Measurements from ENCODE around the gene EIF2A.
"Not testable (repeated sequence)": the region's sequence is repeated elsewhere in the genome, so short reads cannot be mapped to it uniquely, and the experiment has no call there.

The EIF2A gene

GRCh38 chr3:150613034-150613433 is 66.4 kb downstream of the EIF2A start:
- Histone ChIP-seq H3K4me2 (ENCODE audit: low read length) (no peak overlapping the region), H3K9me2 (replicated peaks; ENCODE audit: control insufficient read depth, low read length) (no peaks in the 10 kb centered on the region), H3K4me3 (ENCODE audit: low read length) (no peak overlapping the region), H3K27me3 (ENCODE audit: control insufficient read depth, low read length) (no peaks in the 10 kb centered on the region), H3K4me1 (ENCODE audit: control insufficient read depth, low read length) (peaks cover 27% of the 10 kb centered on the region), H3K79me2 (ENCODE audit: control insufficient read depth, low read length) (peaks cover 86% of the 10 kb centered on the region), H3K9me3 (ENCODE audit: control insufficient read depth, insufficient read depth, low read length) (no peaks in the 10 kb centered on the region; the same call in 1 of the 2 replicates), H4K20me1 (ENCODE audit: control insufficient read depth, insufficient read depth, low read depth, low read length) (peaks cover 21% of the 10 kb centered on the region), H3K36me3 (ENCODE audit: control insufficient read depth, low read length) (peaks cover 70% of the 10 kb centered on the region), H3F3A (ENCODE audit: control insufficient read depth, insufficient read depth) (no peaks in the 10 kb centered on the region), H3K27ac (ENCODE audit: low read depth, low read length) (no peak overlapping the region)
- TF ChIP-seq, protein P1, sequence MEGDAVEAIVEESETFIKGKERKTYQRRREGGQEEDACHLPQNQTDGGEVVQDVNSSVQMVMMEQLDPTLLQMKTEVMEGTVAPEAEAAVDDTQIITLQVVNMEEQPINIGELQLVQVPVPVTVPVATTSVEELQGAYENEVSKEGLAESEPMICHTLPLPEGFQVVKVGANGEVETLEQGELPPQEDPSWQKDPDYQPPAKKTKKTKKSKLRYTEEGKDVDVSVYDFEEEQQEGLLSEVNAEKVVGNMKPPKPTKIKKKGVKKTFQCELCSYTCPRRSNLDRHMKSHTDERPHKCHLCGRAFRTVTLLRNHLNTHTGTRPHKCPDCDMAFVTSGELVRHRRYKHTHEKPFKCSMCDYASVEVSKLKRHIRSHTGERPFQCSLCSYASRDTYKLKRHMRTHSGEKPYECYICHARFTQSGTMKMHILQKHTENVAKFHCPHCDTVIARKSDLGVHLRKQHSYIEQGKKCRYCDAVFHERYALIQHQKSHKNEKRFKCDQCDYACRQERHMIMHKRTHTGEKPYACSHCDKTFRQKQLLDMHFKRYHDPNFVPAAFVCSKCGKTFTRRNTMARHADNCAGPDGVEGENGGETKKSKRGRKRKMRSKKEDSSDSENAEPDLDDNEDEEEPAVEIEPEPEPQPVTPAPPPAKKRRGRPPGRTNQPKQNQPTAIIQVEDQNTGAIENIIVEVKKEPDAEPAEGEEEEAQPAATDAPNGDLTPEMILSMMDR (IDR thresholded peaks at IDR 0.05; ENCODE audit: low read depth, low read length, poor library complexity, severe bottlenecking) = no peak
- TF ChIP-seq EZH2phosphoT487 (IDR thresholded peaks at IDR 0.05; ENCODE audit: borderline replicate concordance, low read length) = no peak

DNA sequence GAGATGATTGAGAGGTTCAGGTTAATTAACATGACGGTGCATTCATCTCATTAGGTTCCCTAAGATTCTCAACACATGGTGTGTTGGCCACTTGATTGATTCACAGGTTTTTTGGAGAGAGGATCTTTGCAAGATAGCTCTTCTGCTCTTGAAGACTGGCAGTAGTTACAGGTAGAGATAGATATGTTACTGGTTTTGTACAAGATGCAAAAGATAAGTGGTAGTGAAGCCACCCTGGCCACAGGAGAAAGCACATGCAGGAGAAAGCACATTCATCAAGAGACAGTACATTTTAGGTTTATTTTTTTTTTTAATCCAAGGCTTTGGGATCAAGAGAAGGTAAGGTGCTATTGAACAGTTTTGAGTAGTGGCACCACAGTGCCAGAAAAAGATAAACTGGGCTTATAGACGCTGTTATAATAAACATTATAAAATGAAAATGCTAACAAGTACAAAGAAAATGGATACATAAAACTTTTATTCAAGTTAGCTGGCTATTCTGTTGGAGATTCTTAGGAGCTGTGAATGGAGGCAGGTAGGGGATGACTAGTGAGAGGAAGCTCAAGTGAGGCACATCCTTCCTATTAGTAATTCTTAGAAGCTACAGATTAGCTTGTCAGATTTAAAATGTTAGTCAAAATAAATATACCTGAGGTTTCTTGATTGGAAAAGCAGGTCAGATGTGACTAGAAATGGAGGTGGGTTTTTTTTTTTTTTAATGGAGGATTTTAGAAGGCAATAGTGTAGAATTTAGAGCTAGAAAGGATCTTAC is 67.3 kb downstream of the EIF2A start:
- H3K27ac ChIP-seq (ENCODE audit: low read depth, low read length) = no peak overlapping the region
- peaks cover 70% of the 10 kb centered on the region for H3K36me3 ChIP-seq (ENCODE audit: control insufficient read depth, low read length)
- H3K27me3 ChIP-seq (ENCODE audit: control insufficient read depth, low read length) = no peaks in the 10 kb centered on the region
- peaks cover 17% of the 10 kb centered on the region for H4K20me1 ChIP-seq (ENCODE audit: control insufficient read depth, insufficient read depth, low read depth, low read length)
- no peaks in the 10 kb centered on the region for H3F3A ChIP-seq (ENCODE audit: control insufficient read depth, insufficient read depth)
- TF ChIP-seq, protein P1 (IDR thresholded peaks at IDR 0.05; ENCODE audit: low read depth, low read length, poor library complexity, severe bottlenecking) = no peak
- no peak overlapping the region for H3K4me2 ChIP-seq (ENCODE audit: low read length)
- H3K4me1 ChIP-seq (ENCODE audit: control insufficient read depth, low read length) = peaks cover 18% of the 10 kb centered on the region
- peaks cover 86% of the 10 kb centered on the region for H3K79me2 ChIP-seq (ENCODE audit: control insufficient read depth, low read length)
- H3K4me3 ChIP-seq (ENCODE audit: low read length) = no peak overlapping the region
- H3K9me2 ChIP-seq (replicated peaks; ENCODE audit: control insufficient read depth, low read length) = no peaks in the 10 kb centered on the region
- no peaks in the 10 kb centered on the region; the same call in 1 of the 2 replicates for H3K9me3 ChIP-seq (ENCODE audit: control insufficient read depth, insufficient read depth, low read length)

DNA sequence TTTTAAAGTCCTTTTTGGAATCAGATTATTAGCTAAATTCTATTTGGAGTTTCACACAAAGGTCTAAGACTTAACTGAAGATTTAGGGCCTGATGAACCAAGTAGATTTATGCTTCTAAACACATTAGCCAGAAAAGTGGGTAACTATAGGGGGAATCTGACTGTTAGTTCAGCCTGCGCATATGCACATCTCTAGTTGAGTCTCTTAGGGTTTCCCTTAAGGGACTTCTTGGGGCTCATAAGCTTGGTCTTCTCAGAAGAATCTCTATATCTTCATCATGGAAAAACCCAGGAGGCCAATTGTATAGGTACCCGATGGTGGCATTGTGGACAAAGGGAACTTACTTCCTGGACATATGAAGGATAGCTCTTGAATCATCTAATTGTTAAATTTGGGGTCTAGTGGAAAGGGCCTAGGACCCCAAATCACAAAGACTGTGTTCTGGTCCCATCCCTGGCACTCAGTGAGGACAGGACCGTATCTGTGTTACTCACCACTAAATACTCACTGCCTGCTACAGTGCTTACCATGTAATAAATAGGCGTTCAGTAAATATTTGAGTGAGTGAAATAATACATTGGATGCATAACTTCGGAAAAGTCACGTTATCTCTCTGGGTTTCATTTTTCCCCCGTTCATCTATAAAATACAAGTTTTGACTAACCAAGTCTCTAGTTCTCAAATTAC is 73.6 kb downstream of the EIF2A start:
- H3F3A ChIP-seq (ENCODE audit: control insufficient read depth, insufficient read depth) = no peaks in the 10 kb centered on the region
- H3K36me3 ChIP-seq (ENCODE audit: control insufficient read depth, low read length) = peaks cover 68% of the 10 kb centered on the region
- no peak overlapping the region for H3K4me3 ChIP-seq (ENCODE audit: low read length)
- H4K20me1 ChIP-seq (ENCODE audit: control insufficient read depth, insufficient read depth, low read depth, low read length) = peaks cover 7% of the 10 kb centered on the region
- H3K27me3 ChIP-seq (ENCODE audit: control insufficient read depth, low read length) = no peaks in the 10 kb centered on the region
- no peak overlapping the region for H3K27ac ChIP-seq (ENCODE audit: low read depth, low read length)
- no peak overlapping the region for H3K4me2 ChIP-seq (ENCODE audit: low read length)
- no peaks in the 10 kb centered on the region; the same call in 1 of the 2 replicates for H3K4me1 ChIP-seq (ENCODE audit: control insufficient read depth, low read length)
- H3K9me2 ChIP-seq (replicated peaks; ENCODE audit: control insufficient read depth, low read length) = no peaks in the 10 kb centered on the region
- H3K79me2 ChIP-seq (ENCODE audit: control insufficient read depth, low read length) = peaks cover 81% of the 10 kb centered on the region
- TF ChIP-seq, protein P1 (IDR thresholded peaks at IDR 0.05; ENCODE audit: low read depth, low read length, poor library complexity, severe bottlenecking) = no peak
- no peak for TF ChIP-seq EZH2phosphoT487 (IDR thresholded peaks at IDR 0.05; ENCODE audit: borderline replicate concordance, low read length)
- H3K9me3 ChIP-seq (ENCODE audit: control insufficient read depth, insufficient read depth, low read length) = no peaks in the 10 kb centered on the region

GRCh38 chr3:150622955-150623354 is 76.4 kb downstream of the EIF2A start:
- H3K4me1 ChIP-seq (ENCODE audit: control insufficient read depth, low read length); H3K4me2 ChIP-seq (ENCODE audit: low read length); H3K27me3 ChIP-seq (ENCODE audit: control insufficient read depth, low read length); H3K27ac ChIP-seq (ENCODE audit: low read depth, low read length); H3K9me3 ChIP-seq (ENCODE audit: control insufficient read depth, insufficient read depth, low read length); H3K4me3 ChIP-seq (ENCODE audit: low read length); H4K20me1 ChIP-seq (ENCODE audit: control insufficient read depth, insufficient read depth, low read depth, low read length); H3K9me2 ChIP-seq (replicated peaks; ENCODE audit: control insufficient read depth, low read length); H3F3A ChIP-seq (ENCODE audit: control insufficient read depth, insufficient read depth): not testable (repeated sequence)
- Histone ChIP-seq H3K36me3 (ENCODE audit: control insufficient read depth, low read length) (peaks cover 87% of the 10 kb centered on the region), H3K79me2 (ENCODE audit: control insufficient read depth, low read length) (peaks cover 63% of the 10 kb centered on the region)
